ENCODE data around the gene RNF44. TPM values are rescaled to one million over a fixed set of nuclear protein-coding genes. Genes with fewer than 3 reads are reported as not detected.

RNF44 gene
- total RNA-seq, 3 donors from 2014 or later (not counting 1 experiment from before 2014, with no cell fraction given): 297 to 394 (median 359) TPM

- Histone ChIP-seq H3K4me3 (ENCODE audit: low read length) (no peak overlapping the region), H3K36me3 (ENCODE audit: control insufficient read depth, insufficient read depth, low read length) (no peaks in the 10 kb centered on the region), H3K27me3 (ENCODE audit: control insufficient read depth, insufficient read depth, low read length) (no peaks in the 10 kb centered on the region), H3K4me1 (ENCODE audit: control insufficient read depth, insufficient read depth, low read length) (no peaks in the 10 kb centered on the region), H3K9me3 (ENCODE audit: control insufficient read depth, insufficient read depth, low read length) (no peaks in the 10 kb centered on the region), H3K27ac (ENCODE audit: low read length) (no peak overlapping the region)
- DNase-seq: no peak
- Mint-ChIP-seq H3K4me3 (no peak overlapping the region), H3K27ac (no peak overlapping the region), H3K27me3 (ENCODE audit: low read depth in 2 of 2) (peaks cover 12 to 19% of the 10 kb centered on the region in 2 donors), H3K9me3 (no peaks in the 10 kb centered on the region), H3K36me3 (no peaks in the 10 kb centered on the region), H3K4me1 (peaks cover 7 to 15% of the 10 kb centered on the region in 2 donors)
- WGBS (ENCODE audit: insufficient coverage): 48% methylated on average over 7 of the region's 8 CpGs
- intact Hi-C loops (cut with micrococcal nuclease): no loop called here
- no peak for TF ChIP-seq CTCF (IDR thresholded peaks at IDR 0.05)
- ATAC-seq: no peak
Observed at GRCh38 chr5:176560364-176560763, 23.2 kb upstream of the RNF44 start.

- Mint-ChIP-seq H3K27ac (no peak overlapping the region), H3K27me3 (ENCODE audit: low read depth in 2 of 2) (peaks cover 12 to 19% of the 10 kb centered on the region in 2 donors), H3K9me3 (no peaks in the 10 kb centered on the region), H3K4me1 (peaks cover 7 to 21% of the 10 kb centered on the region in 2 donors), H3K4me3 (no peak overlapping the region), H3K36me3 (no peaks in the 10 kb centered on the region)
- peak in 1 of 2 donors; percentile 67 for DNase-seq
- Histone ChIP-seq H3K27me3 (ENCODE audit: control insufficient read depth, insufficient read depth, low read length) (no peaks in the 10 kb centered on the region), H3K4me1 (ENCODE audit: control insufficient read depth, insufficient read depth, low read length) (no peaks in the 10 kb centered on the region), H3K27ac (ENCODE audit: low read length) (no peak overlapping the region), H3K9me3 (ENCODE audit: control insufficient read depth, insufficient read depth, low read length) (no peaks in the 10 kb centered on the region), H3K36me3 (ENCODE audit: control insufficient read depth, insufficient read depth, low read length) (no peaks in the 10 kb centered on the region), H3K4me3 (ENCODE audit: low read length) (no peak overlapping the region)
- no peak for TF ChIP-seq CTCF (IDR thresholded peaks at IDR 0.05)
- intact Hi-C loops (cut with micrococcal nuclease): loop anchor here (5.0 kb wide), 1 partner anchor 142 kb away; the partner anchor contains the start of gene CLTB
- peak in 2 of 3 donors; percentile 52 to 73 for ATAC-seq
- WGBS (ENCODE audit: insufficient coverage): 13% methylated on average over 5 of the region's 5 CpGs
Observed at GRCh38 chr5:176559683-176560082, 22.5 kb upstream of the RNF44 start.

- H3K4me1 Mint-ChIP-seq: peaks cover 7 to 21% of the 10 kb centered on the region in 2 donors
- H3K9me3 Mint-ChIP-seq: no peaks in the 10 kb centered on the region
Observed at GRCh38 chr5:176557846-176558245, 20.6 kb upstream of the RNF44 start.

More at GRCh38 chr5:176557846-176558245, 20.6 kb upstream of the RNF44 start:
- Histone ChIP-seq H3K9me3 (ENCODE audit: control insufficient read depth, insufficient read depth, low read length) (no peaks in the 10 kb centered on the region), H3K36me3 (ENCODE audit: control insufficient read depth, insufficient read depth, low read length) (no peaks in the 10 kb centered on the region), H3K4me3 (ENCODE audit: low read length) (no peak overlapping the region), H3K27ac (ENCODE audit: low read length) (no peak overlapping the region), H3K27me3 (ENCODE audit: control insufficient read depth, insufficient read depth, low read length) (no peaks in the 10 kb centered on the region), H3K4me1 (ENCODE audit: control insufficient read depth, insufficient read depth, low read length) (peaks cover 7% of the 10 kb centered on the region)
- ATAC-seq: no peak
- TF ChIP-seq CTCF (IDR thresholded peaks at IDR 0.05): no peak
- 97% methylated on average over 12 of the region's 13 CpGs for WGBS (ENCODE audit: insufficient coverage)
- H3K27ac Mint-ChIP-seq: no peak overlapping the region
- H3K4me3 Mint-ChIP-seq: no peak overlapping the region
- H3K36me3 Mint-ChIP-seq: no peaks in the 10 kb centered on the region
- H3K27me3 Mint-ChIP-seq (ENCODE audit: low read depth in 2 of 2): peaks cover 11 to 23% of the 10 kb centered on the region in 2 donors
- DNase-seq: no peak
- intact Hi-C loops (cut with micrococcal nuclease): loop anchor here (5.0 kb wide), 1 partner anchor 141 kb away; the partner anchor contains the start of gene CLTB

Data from natural killer cell (primary cell).